Uterus (tissue), 2 donors: ENCODE results near the gene ADAM33.

Source experiments
- CTCF ChIP-seq, 4 experiments: fragments of 200-600 bp in 2 of 4; fragments of 450-650 bp in 2 of 4; sonication (generic) in 2 of 4; IDR thresholded peaks; one replicate each; pipeline ENCODE4 v1.5.1; 2016 to 2019; ENCODE audit warnings: antibody characterized with exemption in 4 of 4, mild to moderate bottlenecking in 2 of 4, moderate library complexity in 1 of 4
- POLR2A ChIP-seq, 2 donors: fragments of 450-650 bp; IDR thresholded peaks; one replicate each; pipeline ENCODE4 v1.6.1; 2016; ENCODE audit warnings: antibody characterized with exemption in 2 of 2, mild to moderate bottlenecking in 1 of 2, moderate library complexity in 1 of 2

DNA sequence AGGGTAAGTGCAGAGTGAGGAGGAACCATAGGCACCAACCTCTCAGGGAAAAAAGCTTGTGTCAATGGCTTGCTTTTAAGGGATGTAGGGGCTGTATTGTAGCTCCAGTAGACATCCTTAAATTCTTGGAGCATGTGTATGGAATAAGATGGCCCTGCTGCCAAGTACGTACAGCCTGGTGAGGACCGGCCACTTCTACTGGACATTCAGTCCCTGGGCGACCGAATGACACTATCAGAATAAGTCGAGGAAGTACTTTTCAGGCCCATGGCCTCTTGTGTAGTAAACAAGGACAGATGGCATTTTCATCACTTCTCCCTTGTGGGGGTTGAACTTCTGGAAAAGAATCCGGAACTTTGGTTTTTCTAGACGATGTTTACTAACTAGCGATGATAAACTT is 51.4 kb downstream of the ADAM33 start:
- TF ChIP-seq CTCF (IDR thresholded peaks at IDR 0.05), result no peak
- TF ChIP-seq POLR2A (IDR thresholded peaks at IDR 0.05), result no peak
